Ammon's horn (tissue), 1 donor: ENCODE results near the gene TEX101.

Experiments used
- DNase-seq: peaks from one replicate; pipeline ENCODE4 v3.0.0-alpha.2; 2016; ENCODE audit warnings: low spot score

TEX101 gene

DNA sequence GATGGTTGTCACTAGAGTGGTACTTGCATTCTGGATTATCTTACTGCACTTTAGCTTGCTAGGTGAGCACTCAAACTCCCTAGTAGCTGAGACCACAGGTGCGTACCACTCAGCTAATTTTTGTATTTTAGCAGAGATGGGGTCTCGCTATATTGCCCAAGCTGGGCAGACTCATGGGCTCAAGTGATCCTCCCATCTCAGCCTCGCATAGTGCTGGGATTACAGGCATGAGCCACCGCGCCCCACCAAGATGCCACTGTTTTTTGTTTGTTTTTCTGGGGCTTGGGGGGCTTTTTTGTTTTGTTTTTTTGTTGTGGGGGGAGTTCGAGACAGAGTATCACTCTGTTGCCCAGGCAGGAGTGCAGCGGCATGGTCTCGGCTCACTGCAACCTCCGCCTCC is 33.0 kb downstream of the TEX101 start:
- no peak for DNase-seq

DNA sequence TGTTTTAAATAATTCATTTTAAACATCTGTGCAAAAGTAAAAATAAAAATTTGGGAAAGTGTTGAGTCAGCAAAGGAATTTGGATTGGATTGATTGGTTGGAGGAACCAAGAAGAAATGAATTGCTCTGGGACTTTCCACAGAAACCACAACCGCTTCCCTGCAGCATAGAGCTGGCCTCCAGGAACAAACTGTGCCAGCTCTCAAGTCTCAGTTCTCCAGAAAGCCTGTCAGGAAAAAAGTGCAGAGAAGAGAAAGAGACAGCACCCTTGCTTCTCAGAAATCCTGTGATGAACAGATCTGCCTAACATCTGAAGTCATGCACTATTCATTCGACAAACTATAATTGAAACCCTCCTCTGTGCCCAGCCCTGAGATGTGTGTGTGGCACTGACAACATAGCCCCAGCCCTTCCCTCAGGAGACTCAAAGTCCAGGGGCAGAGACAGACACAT is 35.9 kb downstream of the TEX101 start:
- no peak for DNase-seq

DNA sequence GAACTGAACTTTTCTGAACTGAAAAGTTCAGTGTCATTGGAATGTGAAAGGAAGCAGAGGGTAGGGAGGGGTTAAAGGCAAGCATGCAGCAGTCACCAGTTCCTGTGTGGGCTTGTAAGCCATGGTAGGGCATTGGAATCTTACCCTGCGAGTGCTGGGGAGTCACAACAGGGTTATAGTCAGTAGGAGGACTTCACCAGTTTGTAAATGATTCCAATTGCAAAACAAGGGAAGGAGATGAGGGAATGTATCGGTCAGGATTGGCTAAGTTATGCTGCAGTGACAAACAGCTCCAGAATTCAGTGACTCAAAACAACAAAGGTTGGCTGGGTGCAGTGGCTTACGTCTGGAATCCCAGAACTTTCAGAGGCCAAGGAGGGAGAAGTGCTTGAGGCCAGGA is 37.9 kb downstream of the TEX101 start:
- DNase-seq = no peak

DNA sequence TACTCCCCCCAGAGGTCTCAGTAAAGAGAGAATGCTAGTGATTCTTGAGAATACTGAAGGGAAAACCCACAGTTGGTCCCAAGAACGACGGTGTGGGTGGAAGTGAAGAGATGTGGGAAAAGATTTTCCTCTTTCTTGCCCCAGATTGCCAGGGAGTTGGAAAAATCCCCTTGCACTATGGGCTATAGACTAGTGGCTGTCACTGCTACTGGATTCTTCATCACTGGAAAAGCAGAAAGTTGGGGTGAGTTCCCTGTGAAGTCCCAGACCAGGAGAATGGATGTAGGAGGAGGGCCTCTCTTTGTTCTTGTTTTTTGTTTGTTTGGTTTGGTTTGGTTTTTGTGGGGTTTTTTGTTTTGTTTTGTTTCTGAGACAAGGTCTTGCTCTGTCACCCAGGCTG is 39.3 kb downstream of the TEX101 start:
- DNase-seq = no peak

DNA sequence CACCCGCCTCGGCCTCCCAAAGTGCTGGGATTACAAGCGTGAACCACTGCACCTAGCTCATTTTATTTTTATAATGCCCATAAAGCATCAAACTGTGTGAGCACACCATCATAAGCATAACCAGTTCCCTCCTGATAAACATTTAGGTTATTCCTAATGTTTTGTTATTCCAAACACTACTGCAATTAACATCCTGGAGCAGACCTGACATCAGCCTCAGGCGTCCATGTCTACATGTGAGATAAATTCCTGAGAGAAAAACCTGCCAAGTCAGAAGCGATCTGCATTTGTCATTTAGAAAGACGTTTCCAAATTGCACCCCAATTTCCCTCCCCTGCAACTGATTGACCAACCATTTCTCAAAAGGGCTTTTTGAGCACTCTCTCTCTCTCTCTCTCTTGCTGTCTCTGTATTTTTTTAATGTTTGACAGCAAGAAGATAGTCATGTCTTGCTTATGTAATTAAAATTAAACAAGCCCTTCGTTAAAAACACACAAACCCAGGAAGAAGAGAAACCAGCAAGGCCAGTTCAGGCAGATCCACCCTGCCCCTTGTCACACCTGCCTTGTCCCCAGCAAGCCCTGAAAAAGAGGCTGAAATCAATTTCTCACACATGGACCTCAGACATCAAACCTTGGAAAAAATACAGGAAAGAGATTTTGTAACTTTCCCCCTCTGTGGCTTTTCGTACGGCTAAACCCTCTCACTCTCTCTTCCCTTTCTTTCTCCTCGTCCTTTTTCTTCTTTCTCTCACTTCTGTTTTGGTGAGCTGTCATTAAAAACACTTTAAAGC is 40.8 kb downstream of the TEX101 start:
- DNase-seq = no peak

DNA sequence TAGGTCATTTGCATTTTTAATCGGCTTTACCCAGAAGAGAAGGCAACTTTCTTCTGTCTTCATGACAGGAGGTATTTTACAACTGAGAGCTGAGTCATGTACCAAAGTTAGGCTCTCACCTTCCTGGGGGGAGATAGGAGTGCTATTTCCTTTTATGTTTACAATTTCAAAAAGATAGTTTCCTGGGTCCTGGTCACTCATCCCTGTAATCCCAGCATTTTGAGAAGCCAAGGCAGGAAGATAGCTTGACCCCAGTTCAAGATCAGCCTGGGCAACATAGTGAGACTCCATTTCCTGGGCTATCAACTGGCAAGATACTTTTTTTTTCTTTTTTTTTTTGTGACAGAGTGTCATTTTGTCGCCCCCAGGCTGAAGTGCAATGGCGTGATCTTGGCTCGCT is 43.1 kb downstream of the TEX101 start:
- no peak for DNase-seq

DNA sequence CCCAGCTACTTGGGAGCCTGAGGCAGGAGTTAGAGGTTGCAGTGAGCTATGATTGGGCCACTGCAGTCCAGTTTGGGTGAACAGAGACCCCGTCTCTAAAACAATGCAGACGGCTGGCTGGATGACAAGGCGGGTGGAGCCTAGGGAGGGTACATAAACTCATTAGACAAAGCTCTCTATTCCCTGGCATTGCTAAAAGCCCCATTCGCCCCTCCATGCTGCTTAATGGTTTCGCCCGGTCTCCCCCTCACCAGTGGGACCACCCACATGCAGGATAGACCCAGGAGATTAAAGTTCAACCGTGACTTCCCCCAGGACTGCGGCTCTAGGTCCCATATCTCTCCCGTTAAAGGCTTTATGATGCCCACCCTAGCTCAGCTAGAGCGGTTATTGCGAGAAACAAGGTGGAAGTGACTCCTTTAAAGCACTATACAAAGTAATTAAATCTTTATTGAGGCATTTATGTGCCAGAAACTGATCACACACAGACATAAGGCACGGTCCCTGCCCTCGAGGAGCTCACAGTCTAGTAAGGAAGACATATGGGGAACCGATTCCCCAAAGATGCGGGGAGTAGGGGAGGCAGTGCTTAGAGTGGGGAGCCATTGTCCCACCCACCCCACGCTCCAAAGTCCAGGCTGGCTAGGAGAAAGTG is 45.8 kb downstream of the TEX101 start:
- no peak for DNase-seq

DNA sequence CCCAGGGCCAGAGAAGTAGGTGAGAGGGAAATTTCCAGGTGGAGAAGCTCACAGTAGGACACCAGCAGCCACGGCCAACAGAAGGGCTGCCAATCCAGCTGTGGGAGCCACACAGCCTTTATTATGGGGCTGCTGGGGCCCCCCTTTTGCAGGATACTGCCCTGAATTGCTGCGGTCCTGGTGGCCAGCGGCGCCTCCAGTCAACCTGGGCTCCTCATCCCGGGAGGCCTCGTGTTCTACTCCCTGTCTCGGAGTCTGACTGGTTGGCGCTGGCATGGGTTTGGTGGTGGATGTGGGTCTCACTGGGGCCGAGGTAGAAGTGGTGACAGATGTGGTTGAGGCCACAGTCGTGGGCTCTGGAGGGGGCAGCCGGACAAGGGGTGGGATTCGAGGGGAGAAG is 46.6 kb downstream of the TEX101 start:
- DNase-seq = no peak

DNA sequence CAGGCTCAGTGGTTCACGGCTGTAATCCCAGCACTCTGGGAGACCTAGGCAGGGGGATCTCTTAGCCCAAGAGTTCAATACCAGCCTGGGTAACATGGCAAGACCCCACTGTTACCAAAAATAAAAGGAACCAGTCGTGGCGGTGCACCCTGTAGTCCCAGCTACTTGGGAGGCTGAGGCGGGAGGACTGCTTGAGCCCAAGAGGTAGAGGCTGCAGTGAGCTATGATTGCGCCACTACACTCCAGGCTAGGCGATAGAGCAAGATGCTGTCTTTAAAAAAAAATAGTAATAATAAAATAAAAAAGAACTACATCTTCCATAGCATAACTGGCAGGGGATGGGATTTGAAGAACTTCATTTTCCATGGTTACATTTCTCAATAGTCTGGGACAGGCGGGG is 47.7 kb downstream of the TEX101 start:
- DNase-seq = no peak

DNA sequence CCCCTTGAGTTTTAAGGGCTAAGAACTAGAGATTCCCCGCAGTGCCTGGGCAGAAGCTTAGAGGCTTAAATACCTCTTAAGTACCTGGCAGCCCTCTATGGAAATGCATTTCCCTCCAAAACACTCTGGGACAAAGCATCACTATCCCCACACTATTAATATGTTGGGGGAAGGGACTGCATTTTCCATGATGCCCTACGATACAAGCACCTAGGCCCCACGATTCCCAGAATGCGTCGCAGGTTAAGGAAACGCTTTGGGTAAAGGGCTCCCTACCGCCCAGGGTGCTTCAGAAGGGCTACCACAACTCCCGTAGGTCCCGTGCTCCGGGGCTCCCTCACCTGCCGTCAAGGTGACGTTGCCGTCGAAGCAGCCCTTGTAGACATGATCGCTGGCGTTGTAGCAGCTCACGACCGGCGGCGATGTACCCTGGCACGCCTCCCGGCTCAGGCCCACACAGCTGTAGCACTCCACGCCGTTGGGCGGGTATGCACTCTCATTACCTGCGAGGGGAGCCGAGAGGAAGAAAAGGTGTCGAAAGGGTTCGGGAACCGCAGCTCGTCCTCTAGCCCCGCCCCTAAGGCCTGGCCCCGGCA is 48.2 kb downstream of the TEX101 start:
- no peak for DNase-seq

DNA sequence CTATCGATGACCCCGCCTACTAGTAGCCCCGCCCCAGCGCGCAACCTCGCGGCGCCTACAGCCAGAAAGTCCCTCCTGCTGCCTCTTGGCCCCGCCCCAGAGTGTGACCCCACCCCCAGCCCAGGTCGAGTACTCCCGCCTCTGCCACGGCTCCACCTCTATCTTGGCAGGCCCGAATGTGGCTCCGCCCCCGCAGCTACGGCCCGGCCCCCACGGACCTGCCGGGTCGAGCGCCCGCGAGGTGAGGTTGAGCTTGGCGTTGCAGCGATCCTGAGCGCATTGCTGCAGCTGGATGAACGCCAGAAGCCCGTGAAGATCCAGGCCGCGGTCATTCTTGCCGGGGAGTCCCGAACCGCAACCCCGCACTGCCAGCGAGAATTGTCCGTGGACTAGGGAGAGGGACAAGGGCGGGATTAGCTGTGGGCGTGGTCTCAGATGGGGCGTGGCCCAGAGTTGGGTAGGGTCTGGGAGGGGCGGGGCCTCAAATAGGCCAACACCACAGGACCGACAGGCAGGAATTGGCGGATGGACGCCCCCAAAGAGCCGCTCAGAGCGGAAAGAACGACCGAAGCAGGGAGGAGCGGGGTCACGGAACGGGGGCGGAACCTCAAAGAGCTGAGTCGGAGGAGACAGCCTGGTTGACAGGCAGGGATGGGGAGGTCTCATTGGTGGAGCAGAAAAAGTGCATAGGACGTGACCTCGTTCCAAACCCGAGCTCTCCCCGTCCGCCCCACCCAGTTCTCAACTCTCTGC is 48.9 kb downstream of the TEX101 start:
- peak; percentile 92 for DNase-seq

DNA sequence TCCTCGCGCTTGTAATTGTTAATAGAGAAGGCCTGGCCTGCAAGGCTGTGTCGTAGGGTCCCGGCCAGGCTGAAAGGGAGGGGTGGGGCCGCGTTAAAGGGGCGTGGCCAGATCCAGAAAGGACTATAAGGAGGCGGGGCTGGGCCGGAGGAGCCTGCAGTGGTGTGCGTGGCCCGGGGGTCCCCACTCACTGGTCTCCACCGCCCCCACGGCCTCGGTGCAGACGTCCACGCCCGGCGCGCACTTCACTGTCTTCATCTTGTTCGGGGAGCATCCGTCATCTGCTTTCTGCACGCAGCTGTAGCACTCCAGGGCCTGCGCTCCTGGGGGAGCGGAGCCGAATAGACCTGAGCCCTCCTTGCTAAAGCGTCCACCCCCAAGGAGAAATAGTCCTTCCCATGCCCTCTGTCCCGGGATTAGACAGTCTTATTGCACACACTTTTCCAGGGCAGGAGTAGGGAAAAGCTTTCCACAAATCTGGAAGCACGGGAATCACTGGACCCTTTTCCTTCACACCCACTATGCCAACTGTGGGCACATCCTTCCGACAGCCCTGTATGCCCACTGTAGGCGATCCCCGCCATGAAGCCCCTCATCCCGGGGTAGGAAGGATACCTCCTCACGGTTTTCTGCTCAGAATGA is 49.6 kb downstream of the TEX101 start:
- DNase-seq = peak; percentile 68

DNA sequence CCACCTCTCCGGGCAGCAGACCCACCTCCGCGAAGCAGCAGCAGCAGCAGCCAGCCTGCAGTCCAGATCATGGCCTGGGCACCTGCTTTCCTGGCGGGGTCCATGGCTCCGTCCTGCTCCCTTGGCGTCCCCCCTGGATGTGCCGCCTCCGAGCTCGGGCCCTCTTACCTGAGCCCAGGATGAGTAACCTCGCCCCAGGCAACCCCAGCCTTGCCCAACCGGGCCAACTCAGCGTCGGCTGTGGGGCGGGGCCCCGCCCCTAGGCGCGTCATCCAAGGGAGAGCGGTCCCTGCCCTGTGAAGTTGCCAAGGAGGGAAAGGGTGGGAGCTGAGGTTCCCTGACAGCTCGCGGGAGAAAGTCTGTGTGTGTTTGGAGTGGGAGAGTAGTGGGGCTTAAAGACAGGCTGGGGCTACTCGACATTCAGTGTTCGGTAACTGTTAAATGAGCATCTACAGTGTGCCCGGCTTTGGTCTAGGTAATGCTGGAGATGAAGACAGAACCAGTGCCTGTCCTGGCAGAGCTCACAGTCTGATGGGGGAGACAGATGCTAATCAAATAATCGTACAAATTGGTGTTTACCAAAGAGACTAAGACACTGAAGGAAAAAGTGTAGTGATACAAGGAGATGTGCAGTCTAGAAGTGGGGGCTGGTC is 50.9 kb downstream of the TEX101 start, which contains the start of gene LYPD3:
TSS of gene LYPD3 (minus strand) at position 141 of the 653 bp plus-strand sequence. CDS start at position 104, 37 bp downstream.
- DNase-seq = no peak

DNA sequence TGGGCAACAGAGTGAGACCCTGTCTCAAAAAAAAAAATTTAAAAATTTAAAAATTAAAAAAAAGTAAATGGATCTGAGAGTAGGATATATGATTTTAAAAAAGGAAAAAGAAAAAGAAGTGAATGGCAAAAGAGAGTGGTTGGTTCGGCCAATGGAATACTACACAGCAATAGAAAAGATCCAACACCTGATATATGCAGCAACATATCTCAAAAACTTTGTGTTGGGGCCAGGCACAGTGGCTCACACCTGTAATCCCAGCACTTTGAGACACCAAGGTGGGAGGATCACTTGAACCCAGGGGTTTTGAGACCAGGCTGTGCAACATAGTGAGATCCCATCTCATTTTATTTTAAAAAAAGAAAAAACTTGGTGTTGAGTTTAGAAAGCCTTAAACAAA is 52.1 kb downstream of the TEX101 start:
- DNase-seq = no peak

DNA sequence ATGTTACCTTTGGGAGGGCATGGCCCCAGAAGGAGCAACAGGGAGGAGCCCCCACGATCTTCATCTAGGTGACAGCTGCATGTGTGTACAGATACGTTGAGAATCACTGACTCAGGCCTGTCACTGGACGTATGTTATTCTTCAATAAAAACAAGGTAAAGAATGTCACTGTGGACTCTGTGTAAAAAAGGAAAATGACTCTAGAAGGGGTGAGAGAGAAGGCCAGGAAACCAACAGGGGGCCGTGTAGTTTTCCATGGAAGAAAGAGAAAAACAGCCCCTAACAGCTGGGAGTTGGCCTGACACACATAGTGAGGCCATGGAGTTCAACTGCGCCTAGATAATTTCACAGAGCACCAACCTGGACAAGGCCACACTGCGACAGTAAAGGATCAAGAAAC is 52.6 kb downstream of the TEX101 start:
- no peak for DNase-seq

DNA sequence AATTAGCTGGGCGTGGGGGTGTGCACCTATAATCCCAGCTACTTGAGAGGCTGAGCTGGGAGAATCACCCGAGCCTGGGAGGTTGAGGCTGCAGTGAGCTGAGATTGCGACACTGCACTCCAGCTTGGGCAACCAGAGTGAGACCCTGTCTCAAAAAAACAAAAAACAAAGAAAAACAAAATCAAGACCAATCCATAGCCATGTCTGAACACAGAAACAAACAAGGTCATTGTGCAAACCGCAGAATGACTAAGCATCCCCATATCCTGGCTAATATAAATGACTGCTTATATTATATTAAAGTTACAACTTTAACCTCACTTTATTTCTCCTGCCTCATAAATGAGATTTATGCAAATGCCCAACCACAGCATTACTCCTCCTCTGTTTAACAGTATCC is 53.0 kb downstream of the TEX101 start:
- no peak for DNase-seq
